Measurements from ENCODE around the gene COPS6. TPM values are rescaled to one million over a fixed set of nuclear protein-coding genes. Genes with fewer than 3 reads are reported as not detected.
A peak's percentile ranks its signal among the peaks of the same experiment; 100 is the strongest.

COPS6 gene
- total RNA-seq, 1 experiment from 2014 or later = 182 TPM

DNA sequence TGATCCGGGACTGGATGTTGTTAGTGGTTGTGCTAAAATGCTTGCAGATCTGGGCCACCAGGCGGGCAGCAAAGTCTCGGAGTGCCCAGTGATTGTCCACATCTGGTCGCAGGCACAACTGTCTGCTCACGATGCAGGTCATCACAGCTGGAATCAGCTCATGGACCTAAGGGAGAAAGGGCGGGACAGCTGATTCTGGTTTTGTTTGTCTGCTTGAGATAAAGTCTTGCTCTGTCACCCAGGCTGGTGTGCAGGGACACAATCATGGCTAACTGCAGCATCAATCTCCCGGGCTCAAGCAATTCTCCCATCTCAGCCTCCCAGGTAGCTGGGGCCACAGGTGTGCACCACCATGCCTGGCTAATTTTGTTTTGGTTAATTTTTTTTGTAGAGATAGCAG is 22.4 kb downstream of the COPS6 start:
- CTCF ChIA-PET = interaction anchor here (0.6 to 1.7 kb wide), 2 partner anchors 9 to 18 kb away, joined by 3 to 4 read pairs; no protein-coding TSS in a partner anchor
- intact Hi-C loops (cut with micrococcal nuclease; ENCODE audit: unreplicated experiment) = no loop called here
- BruUV-seq (replicated peaks) = no TSS peak
- Histone ChIP-seq H3K9me3 (ENCODE audit: control insufficient read depth, insufficient read depth, low read depth, low read length) (no peaks in the 10 kb centered on the region), H3K4me3 (ENCODE audit: low read depth in 2 of 2, low read length in 2 of 2) (no peak overlapping the region), H3K27me3 (ENCODE audit: control insufficient read depth, insufficient read depth, low read length) (no peaks in the 10 kb centered on the region), H3K4me1 (ENCODE audit: control insufficient read depth, insufficient read depth, low read length) (no peaks in the 10 kb centered on the region), H3K27ac (ENCODE audit: low read length) (no peak overlapping the region), H3K36me3 (ENCODE audit: control insufficient read depth, insufficient read depth, low read length) (no peaks in the 10 kb centered on the region; the same call in 1 of the 2 replicates)
- POLR2A ChIA-PET = no interaction called here
- in situ Hi-C loops (cut with HindIII; ENCODE audit: low pct_unique_long_range_greater_than_20kb, low sequenced_read_pairs) = no loop called here
- no peak for DNase-seq (ENCODE audit: low read depth, low spot score)
- no peak for ATAC-seq
- TF ChIP-seq, protein P1, sequence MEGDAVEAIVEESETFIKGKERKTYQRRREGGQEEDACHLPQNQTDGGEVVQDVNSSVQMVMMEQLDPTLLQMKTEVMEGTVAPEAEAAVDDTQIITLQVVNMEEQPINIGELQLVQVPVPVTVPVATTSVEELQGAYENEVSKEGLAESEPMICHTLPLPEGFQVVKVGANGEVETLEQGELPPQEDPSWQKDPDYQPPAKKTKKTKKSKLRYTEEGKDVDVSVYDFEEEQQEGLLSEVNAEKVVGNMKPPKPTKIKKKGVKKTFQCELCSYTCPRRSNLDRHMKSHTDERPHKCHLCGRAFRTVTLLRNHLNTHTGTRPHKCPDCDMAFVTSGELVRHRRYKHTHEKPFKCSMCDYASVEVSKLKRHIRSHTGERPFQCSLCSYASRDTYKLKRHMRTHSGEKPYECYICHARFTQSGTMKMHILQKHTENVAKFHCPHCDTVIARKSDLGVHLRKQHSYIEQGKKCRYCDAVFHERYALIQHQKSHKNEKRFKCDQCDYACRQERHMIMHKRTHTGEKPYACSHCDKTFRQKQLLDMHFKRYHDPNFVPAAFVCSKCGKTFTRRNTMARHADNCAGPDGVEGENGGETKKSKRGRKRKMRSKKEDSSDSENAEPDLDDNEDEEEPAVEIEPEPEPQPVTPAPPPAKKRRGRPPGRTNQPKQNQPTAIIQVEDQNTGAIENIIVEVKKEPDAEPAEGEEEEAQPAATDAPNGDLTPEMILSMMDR (IDR thresholded peaks at IDR 0.05) = no peak
- 0 out of 2 replicates have a peak, but pooled peaks have one; percentile 20 for TF ChIP-seq POLR2AphosphoS5 (IDR thresholded peaks at IDR 0.05; ENCODE audit: low read depth, low read length)

DNA sequence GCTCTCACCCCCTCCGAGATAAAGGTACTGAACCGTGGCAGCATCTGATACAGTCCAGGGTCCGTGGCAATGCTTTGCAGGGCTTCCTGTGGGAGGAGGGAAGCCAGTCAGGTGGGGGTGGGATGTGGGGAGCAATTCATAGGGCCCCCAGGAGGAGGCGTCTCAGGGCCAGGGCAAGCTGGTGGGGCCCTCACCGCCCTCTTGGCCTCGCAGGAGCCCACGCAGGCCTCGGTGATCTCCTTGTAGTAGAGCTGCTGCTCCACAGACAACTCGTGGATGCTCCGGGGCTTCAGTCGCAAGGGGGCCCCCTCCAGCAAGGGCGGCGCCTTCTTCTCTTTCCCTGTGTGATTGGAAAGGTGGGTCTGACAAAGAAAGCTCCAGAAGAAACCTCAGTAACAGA is 23.1 kb downstream of the COPS6 start:
- ChIA-PET POLR2A (no interaction called here), CTCF (interaction anchor here (0.6 to 1.7 kb wide), 2 partner anchors 9 to 18 kb away, joined by 3 to 4 read pairs; no protein-coding TSS in a partner anchor)
- BruUV-seq (replicated peaks) = no TSS peak
- Histone ChIP-seq H3K4me1 (ENCODE audit: control insufficient read depth, insufficient read depth, low read length) (no peaks in the 10 kb centered on the region), H3K27me3 (ENCODE audit: control insufficient read depth, insufficient read depth, low read length) (no peaks in the 10 kb centered on the region), H3K36me3 (ENCODE audit: control insufficient read depth, insufficient read depth, low read length) (no peaks in the 10 kb centered on the region; the same call in 1 of the 2 replicates), H3K4me3 (ENCODE audit: low read depth in 2 of 2, low read length in 2 of 2) (no peak overlapping the region), H3K9me3 (ENCODE audit: control insufficient read depth, insufficient read depth, low read depth, low read length) (no peaks in the 10 kb centered on the region), H3K27ac (ENCODE audit: low read length) (no peak overlapping the region)
- TF ChIP-seq, protein P2, sequence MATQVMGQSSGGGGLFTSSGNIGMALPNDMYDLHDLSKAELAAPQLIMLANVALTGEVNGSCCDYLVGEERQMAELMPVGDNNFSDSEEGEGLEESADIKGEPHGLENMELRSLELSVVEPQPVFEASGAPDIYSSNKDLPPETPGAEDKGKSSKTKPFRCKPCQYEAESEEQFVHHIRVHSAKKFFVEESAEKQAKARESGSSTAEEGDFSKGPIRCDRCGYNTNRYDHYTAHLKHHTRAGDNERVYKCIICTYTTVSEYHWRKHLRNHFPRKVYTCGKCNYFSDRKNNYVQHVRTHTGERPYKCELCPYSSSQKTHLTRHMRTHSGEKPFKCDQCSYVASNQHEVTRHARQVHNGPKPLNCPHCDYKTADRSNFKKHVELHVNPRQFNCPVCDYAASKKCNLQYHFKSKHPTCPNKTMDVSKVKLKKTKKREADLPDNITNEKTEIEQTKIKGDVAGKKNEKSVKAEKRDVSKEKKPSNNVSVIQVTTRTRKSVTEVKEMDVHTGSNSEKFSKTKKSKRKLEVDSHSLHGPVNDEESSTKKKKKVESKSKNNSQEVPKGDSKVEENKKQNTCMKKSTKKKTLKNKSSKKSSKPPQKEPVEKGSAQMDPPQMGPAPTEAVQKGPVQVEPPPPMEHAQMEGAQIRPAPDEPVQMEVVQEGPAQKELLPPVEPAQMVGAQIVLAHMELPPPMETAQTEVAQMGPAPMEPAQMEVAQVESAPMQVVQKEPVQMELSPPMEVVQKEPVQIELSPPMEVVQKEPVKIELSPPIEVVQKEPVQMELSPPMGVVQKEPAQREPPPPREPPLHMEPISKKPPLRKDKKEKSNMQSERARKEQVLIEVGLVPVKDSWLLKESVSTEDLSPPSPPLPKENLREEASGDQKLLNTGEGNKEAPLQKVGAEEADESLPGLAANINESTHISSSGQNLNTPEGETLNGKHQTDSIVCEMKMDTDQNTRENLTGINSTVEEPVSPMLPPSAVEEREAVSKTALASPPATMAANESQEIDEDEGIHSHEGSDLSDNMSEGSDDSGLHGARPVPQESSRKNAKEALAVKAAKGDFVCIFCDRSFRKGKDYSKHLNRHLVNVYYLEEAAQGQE (IDR thresholded peaks at IDR 0.05; ENCODE audit: insufficient read depth in 1 of 2, low read depth in 2 of 2, low read length in 1 of 2) = no peak
- DNase-seq (ENCODE audit: low read depth, low spot score) (no peak), ATAC-seq (no peak)
- in situ Hi-C loops (cut with HindIII; ENCODE audit: low pct_unique_long_range_greater_than_20kb, low sequenced_read_pairs) = no loop called here
- intact Hi-C loops (cut with micrococcal nuclease; ENCODE audit: unreplicated experiment) = no loop called here

DNA sequence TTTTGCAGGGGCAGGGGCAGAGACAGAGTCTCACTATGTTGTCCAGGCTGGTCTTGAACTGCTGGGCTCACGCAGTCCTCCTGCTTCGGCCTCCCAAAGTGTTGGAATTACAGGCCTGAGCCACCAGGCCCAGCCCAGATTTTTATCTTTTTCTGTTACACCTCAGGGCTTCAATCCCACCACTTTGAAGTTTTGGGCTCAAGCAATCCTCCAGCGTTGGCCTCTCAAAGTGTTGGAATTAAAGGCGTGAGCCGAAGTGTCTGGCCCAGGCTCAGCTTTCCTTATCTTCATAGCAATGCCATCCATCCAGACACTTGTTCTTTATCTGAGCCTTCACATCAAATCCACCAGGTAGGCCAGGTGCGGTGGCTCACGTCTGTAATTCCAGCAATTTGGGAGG is 26.3 kb downstream of the COPS6 start:
- H3K9me3 ChIP-seq (ENCODE audit: control insufficient read depth, insufficient read depth, low read depth, low read length) = no peaks in the 10 kb centered on the region
- DNase-seq (ENCODE audit: low read depth, low spot score) = no peak
- 0 out of 2 replicates have a peak, but pooled peaks cover 2% of the 10 kb centered on the region for H3K4me1 ChIP-seq (ENCODE audit: control insufficient read depth, insufficient read depth, low read length)
- intact Hi-C loops (cut with micrococcal nuclease; ENCODE audit: unreplicated experiment) (no loop called here), in situ Hi-C loops (cut with HindIII; ENCODE audit: low pct_unique_long_range_greater_than_20kb, low sequenced_read_pairs) (no loop called here)
- no peak overlapping the region for H3K4me3 ChIP-seq (ENCODE audit: low read depth in 2 of 2, low read length in 2 of 2)
- no peak overlapping the region for H3K27ac ChIP-seq (ENCODE audit: low read length)
- no peaks in the 10 kb centered on the region for H3K27me3 ChIP-seq (ENCODE audit: control insufficient read depth, insufficient read depth, low read length)
- ChIA-PET POLR2A (no interaction called here), CTCF (no interaction called here)
- TF ChIP-seq, protein P1 (IDR thresholded peaks at IDR 0.05) = no peak
- TF ChIP-seq SIN3A (IDR thresholded peaks at IDR 0.05; ENCODE audit: borderline replicate concordance, insufficient read depth, low read depth, low read length) (no peak), TCF7L2 (IDR thresholded peaks at IDR 0.05; ENCODE audit: low read depth, low read length) (no peak), POLR2AphosphoS5 (IDR thresholded peaks at IDR 0.05; ENCODE audit: low read depth, low read length) (no peak)
- TF ChIP-seq, protein P2 (IDR thresholded peaks at IDR 0.05; ENCODE audit: insufficient read depth in 1 of 2, low read depth in 2 of 2, low read length in 1 of 2) = no peak
- ATAC-seq = no peak
- no peaks in the 10 kb centered on the region; the same call in 1 of the 2 replicates for H3K36me3 ChIP-seq (ENCODE audit: control insufficient read depth, insufficient read depth, low read length)
- no TSS peak for BruUV-seq (replicated peaks)
